Osteocyte (in vitro differentiated cells): ENCODE measurements around the gene CARNS1. TPM values are rescaled to one million over a fixed set of nuclear protein-coding genes. Genes with fewer than 3 reads are reported as not detected.

Experiments
- DNase-seq: peaks from one replicate; pipeline ENCODE4 v3.0.0; 2021; ENCODE audit warnings: mixed read lengths; ENCODE audit not compliant: unreplicated experiment; ENCODE audit errors: extremely low spot score
- H3K27ac Mint-ChIP-seq: one replicate; pipeline ENCODE4 v1.8.0; 2021; ENCODE audit warnings: mild to moderate bottlenecking, mixed read lengths; ENCODE audit not compliant: unreplicated experiment
- H3K27me3 Mint-ChIP-seq: one replicate; pipeline ENCODE4 v1.8.0; 2021; ENCODE audit warnings: mixed read lengths; ENCODE audit not compliant: unreplicated experiment
- H3K36me3 Mint-ChIP-seq: one replicate; pipeline ENCODE4 v1.8.0; 2021; ENCODE audit warnings: mixed read lengths; ENCODE audit not compliant: unreplicated experiment
- H3K4me1 Mint-ChIP-seq: one replicate; pipeline ENCODE4 v1.8.0; 2021; ENCODE audit warnings: mixed read lengths; ENCODE audit not compliant: unreplicated experiment
- H3K4me3 Mint-ChIP-seq: one replicate; pipeline ENCODE4 v1.8.0; 2021; ENCODE audit warnings: mild to moderate bottlenecking, moderate library complexity, mixed read lengths; ENCODE audit not compliant: unreplicated experiment
- H3K9me3 Mint-ChIP-seq: one replicate; pipeline ENCODE4 v1.8.0; 2021; ENCODE audit warnings: mixed read lengths; ENCODE audit not compliant: unreplicated experiment
- total RNA-seq: library from RNA; stranded (reverse); gene quantifications from 2 replicates; pipeline ENCODE4 v1.2.1, GENCODE V29; 2021
- TF ChIP-seq, protein P1 (sequence below): fragments of 200-600 bp; sonication (generic); IDR thresholded peaks from 2 replicates; pipeline ENCODE4 v1.5.0; 2021; ENCODE audit warnings: antibody characterized with exemption, mild to moderate bottlenecking, moderate library complexity

CARNS1 gene
- total RNA-seq, 1 donor from 2014 or later: 0.27 TPM

DNA sequence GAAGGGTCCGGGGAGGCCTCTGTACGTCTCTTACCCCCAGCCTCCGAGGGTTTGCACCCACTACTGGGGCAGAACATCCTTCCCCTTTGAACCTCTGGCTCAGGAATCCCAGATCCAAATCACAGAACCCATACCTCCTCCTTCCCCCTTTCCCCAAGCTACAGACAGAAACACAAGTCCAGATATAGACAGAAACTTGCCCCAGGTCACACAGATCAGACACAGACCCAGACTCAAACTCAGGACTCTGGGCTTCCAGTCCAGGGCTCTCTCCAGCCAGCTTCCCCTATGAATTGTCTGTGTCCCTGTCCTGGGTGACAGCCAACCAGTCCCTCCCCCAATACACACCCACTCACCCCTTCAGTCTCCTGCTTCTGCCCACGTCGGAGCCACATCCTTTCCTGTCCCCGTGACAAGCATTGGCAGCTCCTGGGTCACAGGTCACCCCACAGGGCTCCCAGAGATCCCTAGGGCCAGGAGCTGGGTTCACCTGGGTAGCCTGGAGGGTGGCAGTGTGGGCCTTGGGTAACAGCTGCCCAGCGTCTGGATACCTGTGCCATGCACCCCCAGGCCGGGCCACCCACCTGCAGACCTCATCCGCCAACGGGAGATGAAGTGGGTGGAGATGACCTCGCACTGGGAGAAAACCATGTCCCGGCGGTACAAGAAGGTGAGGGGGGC is 10.8 kb upstream of the CARNS1 start:
- H3K27ac Mint-ChIP-seq: no peak overlapping the region
- H3K4me1 Mint-ChIP-seq: peaks cover 13% of the 10 kb centered on the region
- no peaks in the 10 kb centered on the region for H3K36me3 Mint-ChIP-seq
- no peak for DNase-seq
- TF ChIP-seq, protein P1, sequence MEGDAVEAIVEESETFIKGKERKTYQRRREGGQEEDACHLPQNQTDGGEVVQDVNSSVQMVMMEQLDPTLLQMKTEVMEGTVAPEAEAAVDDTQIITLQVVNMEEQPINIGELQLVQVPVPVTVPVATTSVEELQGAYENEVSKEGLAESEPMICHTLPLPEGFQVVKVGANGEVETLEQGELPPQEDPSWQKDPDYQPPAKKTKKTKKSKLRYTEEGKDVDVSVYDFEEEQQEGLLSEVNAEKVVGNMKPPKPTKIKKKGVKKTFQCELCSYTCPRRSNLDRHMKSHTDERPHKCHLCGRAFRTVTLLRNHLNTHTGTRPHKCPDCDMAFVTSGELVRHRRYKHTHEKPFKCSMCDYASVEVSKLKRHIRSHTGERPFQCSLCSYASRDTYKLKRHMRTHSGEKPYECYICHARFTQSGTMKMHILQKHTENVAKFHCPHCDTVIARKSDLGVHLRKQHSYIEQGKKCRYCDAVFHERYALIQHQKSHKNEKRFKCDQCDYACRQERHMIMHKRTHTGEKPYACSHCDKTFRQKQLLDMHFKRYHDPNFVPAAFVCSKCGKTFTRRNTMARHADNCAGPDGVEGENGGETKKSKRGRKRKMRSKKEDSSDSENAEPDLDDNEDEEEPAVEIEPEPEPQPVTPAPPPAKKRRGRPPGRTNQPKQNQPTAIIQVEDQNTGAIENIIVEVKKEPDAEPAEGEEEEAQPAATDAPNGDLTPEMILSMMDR: no peak
- no peak overlapping the region for H3K4me3 Mint-ChIP-seq
- H3K27me3 Mint-ChIP-seq: no peaks in the 10 kb centered on the region
- no peaks in the 10 kb centered on the region for H3K9me3 Mint-ChIP-seq

DNA sequence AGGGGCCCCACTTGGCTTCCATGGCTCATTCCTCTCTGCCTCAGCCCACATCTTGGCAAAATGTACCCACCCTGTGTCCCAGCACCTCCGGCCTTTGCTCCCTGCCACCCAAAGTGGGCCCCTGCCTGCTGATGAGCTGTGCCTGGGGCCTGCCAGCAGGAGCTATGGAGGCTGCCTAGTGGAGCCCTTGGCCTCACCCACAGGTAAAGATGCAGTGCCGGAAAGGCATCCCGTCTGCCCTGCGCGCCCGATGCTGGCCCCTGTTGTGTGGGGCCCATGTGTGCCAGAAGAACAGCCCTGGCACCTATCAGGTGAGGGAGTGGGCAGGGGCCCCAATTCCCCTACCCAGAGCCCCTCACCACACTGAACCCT is 10.3 kb upstream of the CARNS1 start:
- no peaks in the 10 kb centered on the region for H3K36me3 Mint-ChIP-seq
- no peak for DNase-seq
- peaks cover 11% of the 10 kb centered on the region for H3K4me1 Mint-ChIP-seq
- TF ChIP-seq, protein P1: no peak
- H3K27me3 Mint-ChIP-seq: no peaks in the 10 kb centered on the region
- no peak overlapping the region for H3K4me3 Mint-ChIP-seq
- no peak overlapping the region for H3K27ac Mint-ChIP-seq
- H3K9me3 Mint-ChIP-seq: no peaks in the 10 kb centered on the region

DNA sequence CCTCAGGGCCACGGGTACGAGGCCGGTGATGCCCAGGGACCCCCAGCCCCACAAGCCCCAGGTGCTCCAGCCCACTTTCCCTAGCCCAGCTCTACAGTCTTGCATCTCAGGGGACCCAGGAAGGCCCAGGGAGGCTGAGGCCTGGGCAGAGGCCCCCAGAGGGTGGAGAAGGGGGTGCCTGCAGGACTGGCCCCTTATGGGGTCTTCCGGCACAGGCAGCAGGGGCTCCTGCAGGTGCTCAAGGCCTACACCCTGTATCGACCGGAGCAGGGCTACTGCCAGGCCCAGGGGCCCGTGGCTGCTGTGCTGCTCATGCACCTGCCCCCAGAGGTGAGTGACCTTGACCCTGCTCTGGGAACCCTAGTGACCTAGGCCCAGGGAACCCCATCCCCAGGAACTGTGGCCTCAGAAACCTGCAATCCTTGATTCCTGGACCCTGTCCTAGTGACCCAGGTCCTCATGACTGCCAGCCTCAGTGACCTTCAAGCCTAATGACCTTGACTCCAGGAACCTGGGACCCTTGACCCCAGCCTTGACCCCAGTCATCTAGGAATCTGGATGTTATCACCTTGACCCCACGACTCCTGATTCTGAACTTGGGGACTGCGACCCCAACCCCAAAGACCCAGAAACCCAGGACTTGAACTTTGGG is 9.7 kb upstream of the CARNS1 start:
- Mint-ChIP-seq H3K36me3 (no peaks in the 10 kb centered on the region), H3K9me3 (no peaks in the 10 kb centered on the region), H3K27ac (no peak overlapping the region), H3K27me3 (no peaks in the 10 kb centered on the region), H3K4me1 (peaks cover 5% of the 10 kb centered on the region), H3K4me3 (no peak overlapping the region)
- TF ChIP-seq, protein P1: no peak
- no peak for DNase-seq

DNA sequence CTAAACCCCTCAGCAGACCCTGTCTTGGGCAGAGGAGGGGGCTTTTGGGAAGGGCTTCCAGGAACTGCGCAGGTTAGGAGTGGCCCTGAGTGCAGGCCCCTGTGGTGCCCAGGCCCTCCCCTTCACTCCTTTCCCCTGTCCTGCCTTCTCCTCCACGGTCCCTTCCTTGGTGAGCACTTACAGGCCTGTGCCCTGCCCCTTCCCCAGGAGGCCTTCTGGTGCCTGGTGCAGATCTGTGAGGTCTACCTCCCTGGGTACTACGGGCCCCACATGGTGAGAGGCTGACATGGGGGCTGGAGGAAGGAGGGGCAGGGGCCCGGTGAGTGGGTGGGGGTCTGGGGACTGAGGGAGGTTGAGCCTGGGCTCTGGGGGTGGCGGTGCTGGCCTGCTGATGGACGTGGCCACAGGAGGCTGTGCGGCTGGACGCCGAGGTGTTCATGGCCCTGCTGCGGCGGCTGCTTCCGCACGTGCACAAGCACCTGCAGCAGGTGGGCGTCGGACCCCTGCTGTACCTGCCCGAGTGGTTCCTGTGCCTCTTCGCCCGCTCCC is 9.0 kb upstream of the CARNS1 start:
- no peaks in the 10 kb centered on the region for H3K36me3 Mint-ChIP-seq
- peaks cover 4% of the 10 kb centered on the region for H3K4me1 Mint-ChIP-seq
- TF ChIP-seq, protein P1: no peak
- no peak overlapping the region for H3K4me3 Mint-ChIP-seq
- DNase-seq: no peak
- no peaks in the 10 kb centered on the region for H3K9me3 Mint-ChIP-seq
- H3K27ac Mint-ChIP-seq: no peak overlapping the region
- no peaks in the 10 kb centered on the region for H3K27me3 Mint-ChIP-seq

DNA sequence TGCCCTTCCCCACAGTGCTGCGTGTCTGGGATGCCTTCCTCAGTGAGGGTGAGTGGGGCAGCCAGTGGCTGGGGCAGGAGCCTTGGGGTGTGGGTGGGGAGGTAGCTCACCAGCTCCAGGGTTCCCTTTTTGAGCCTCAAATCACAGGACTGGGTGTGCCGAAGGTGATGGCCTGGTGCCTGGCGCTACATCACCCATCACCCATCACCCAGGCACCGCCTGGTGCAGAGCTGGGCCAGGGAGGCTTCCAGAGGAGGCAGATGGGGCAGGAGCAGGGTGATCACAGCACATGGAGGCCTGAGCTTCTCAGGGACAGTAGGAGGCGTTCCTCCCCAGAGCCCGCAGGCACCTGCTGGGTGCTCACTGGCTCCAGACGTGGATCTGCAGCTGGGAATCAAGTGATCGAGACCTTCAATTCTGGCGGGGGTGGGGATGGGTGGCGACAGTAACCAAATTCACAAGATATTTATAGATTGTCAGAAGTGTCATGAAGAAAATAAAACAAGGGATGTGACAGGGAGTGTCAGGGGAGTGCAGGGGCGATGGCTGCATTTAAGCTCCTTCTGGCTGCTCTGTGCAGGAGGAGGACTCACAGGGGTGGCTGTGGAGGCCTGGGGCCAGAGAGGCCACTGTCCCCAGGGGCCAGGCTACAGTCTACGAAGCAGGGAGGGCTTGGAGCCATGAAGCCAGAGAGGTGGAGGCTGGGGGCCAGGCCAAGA is 8.3 kb upstream of the CARNS1 start:
- no peak for DNase-seq
- Mint-ChIP-seq H3K4me1 (peaks cover 2% of the 10 kb centered on the region), H3K36me3 (no peaks in the 10 kb centered on the region), H3K27ac (no peak overlapping the region), H3K4me3 (no peak overlapping the region), H3K27me3 (no peaks in the 10 kb centered on the region), H3K9me3 (no peaks in the 10 kb centered on the region)
- TF ChIP-seq, protein P1: no peak
